A673 (cell line): Measurements from ENCODE around the gene FOXA2. TPM values are rescaled to one million over a fixed set of nuclear protein-coding genes. Genes with fewer than 3 reads are reported as not detected.

ENCODE experiments used
- BruUV-seq: library from RNA; stranded (reverse); fragments of 400-500 nt; replicated peaks from 2 replicates; lab custom pipeline; 2021; lab: Mats Ljungman, UMichigan
- CTCF ChIA-PET: fragments of 300-600 bp; sonication (Branson Sonifier 250); formaldehyde crosslinking; loops from one replicate; lab custom pipeline; 2022; ENCODE audit warnings: antibody characterized with exemption; lab: Charles Lee
- POLR2A ChIA-PET: fragments of 300-600 bp; sonication (Branson Sonifier 250); formaldehyde crosslinking; loops from one replicate; lab custom pipeline; 2022; ENCODE audit warnings: antibody characterized with exemption; ENCODE audit not compliant: low non-redundant PET; lab: Charles Lee
- DNase-seq: peaks from one replicate; pipeline ENCODE4 v3.0.0-alpha.2; 2015; ENCODE audit warnings: low spot score
- H3K27ac ChIP-seq: fragments of 200-600 bp; sonication (generic); 2 replicates; pipeline ENCODE4 v1.5.1; 2016; ENCODE audit warnings: mixed run types, low read depth, mild to moderate bottlenecking, mixed read lengths, antibody characterized with exemption, low read length; ENCODE audit not compliant: poor library complexity, severe bottlenecking
- H3K27me3 ChIP-seq: fragments of 200-600 bp; sonication (generic); replicated peaks from 2 replicates; pipeline ENCODE4 v1.6.1; 2017; ENCODE audit warnings: mixed run types, low read depth, mild to moderate bottlenecking, mixed read lengths, antibody characterized with exemption, low read length; ENCODE audit not compliant: insufficient read depth, poor library complexity
- H3K36me3 ChIP-seq: fragments of 200-600 bp; sonication (generic); 2 replicates; pipeline ENCODE4 v1.6.1; 2016; ENCODE audit warnings: mixed run types, mild to moderate bottlenecking, mixed read lengths, antibody characterized with exemption, low read length; ENCODE audit not compliant: insufficient read depth, poor library complexity, severe bottlenecking
- H3K4me1 ChIP-seq: fragments of 200-600 bp; sonication (generic); 2 replicates; pipeline ENCODE4 v1.6.1; 2017; ENCODE audit warnings: mixed run types, mild to moderate bottlenecking, mixed read lengths, antibody characterized with exemption, low read length; ENCODE audit not compliant: insufficient read depth, poor library complexity, severe bottlenecking
- H3K4me3 ChIP-seq: fragments of 200-600 bp; sonication (generic); 2 replicates; pipeline ENCODE4 v1.5.1; 2016; ENCODE audit warnings: low read depth, mixed run types, mild to moderate bottlenecking, mixed read lengths, low read length; ENCODE audit not compliant: poor library complexity, severe bottlenecking
- H3K9me3 ChIP-seq: fragments of 200-600 bp; sonication (generic); 2 replicates; pipeline ENCODE4 v1.6.1; 2016; ENCODE audit warnings: mixed run types, low read depth, mild to moderate bottlenecking, mixed read lengths, antibody characterized with exemption, low read length; ENCODE audit not compliant: poor library complexity, severe bottlenecking
- CTCF ChIP-seq: fragments of 300-800, 200-600 bp; sonication (generic); conservative IDR thresholded peaks from 2 replicates; pipeline ENCODE4 v1.5.1; 2017; ENCODE audit warnings: low read depth, mild to moderate bottlenecking, antibody characterized with exemption, low read length, moderate library complexity, mixed read lengths
- EZH2 ChIP-seq: fragments of 200-600 bp; sonication (generic); IDR thresholded peaks from 2 replicates; pipeline ENCODE4 v1.6.1; 2017; ENCODE audit warnings: borderline replicate concordance, low read depth, mild to moderate bottlenecking, mixed read lengths, antibody characterized with exemption, low read length; ENCODE audit not compliant: poor library complexity, severe bottlenecking
- intact Hi-C: fragments of 100-400 bp; cut with micrococcal nuclease; formaldehyde crosslinking; loops from one replicate; pipeline ENCODE4 v1.10.0; 2022; ENCODE audit not compliant: unreplicated experiment
- total RNA-seq: library from RNA; stranded (reverse); gene quantifications from 2 replicates; pipeline ENCODE4 v1.2.3, GENCODE V29; 2021

FOXA2 gene
- total RNA-seq, 1 experiment from 2014 or later: not detected

- DNase-seq: no peak
- TF ChIP-seq EZH2 (peak; percentile 26), CTCF (no peak)
- Histone ChIP-seq H3K36me3 (no peaks in the 10 kb centered on the region), H3K4me1 (no peaks in the 10 kb centered on the region), H3K27ac (no peak overlapping the region), H3K9me3 (no peaks in the 10 kb centered on the region), H3K27me3 (peaks cover 97% of the 10 kb centered on the region), H3K4me3 (no peak overlapping the region)
- intact Hi-C loops: no loop called here
- ChIA-PET POLR2A (no interaction called here), CTCF (no interaction called here)
- no TSS peak for BruUV-seq
Measured at GRCh38 chr20:22567944-22568871, 16.2 kb downstream of the FOXA2 start.

- CTCF ChIA-PET: no interaction called here
- no peak overlapping the region for H3K27ac ChIP-seq
Measured at GRCh38 chr20:22566876-22567658, 17.3 kb downstream of the FOXA2 start.

More at GRCh38 chr20:22566876-22567658, 17.3 kb downstream of the FOXA2 start:
- POLR2A ChIA-PET: no interaction called here
- Histone ChIP-seq H3K9me3 (no peaks in the 10 kb centered on the region), H3K4me1 (no peaks in the 10 kb centered on the region), H3K36me3 (no peaks in the 10 kb centered on the region), H3K4me3 (no peak overlapping the region), H3K27me3 (peaks cover 100% of the 10 kb centered on the region)
- TF ChIP-seq EZH2: peak; percentile 57
- no peak for TF ChIP-seq CTCF
- DNase-seq: no peak
- intact Hi-C loops: no loop called here
- BruUV-seq: no TSS peak
